Measurements from ENCODE around the gene SYT8. TPM values are rescaled to one million over a fixed set of nuclear protein-coding genes. Genes with fewer than 3 reads are reported as not detected.

The SYT8 gene
- total RNA-seq, 4 donors from 2014 or later, result not detected

GRCh38 chr11:1836011-1836945 lies 1.5 kb downstream of the SYT8 start:
- ATAC-seq, result no peak
- peaks cover 0 to 28% of the 10 kb centered on the region in 2 donors for H3K4me1 ChIP-seq
- no peak overlapping the region for H3K27ac ChIP-seq
- DNase-seq, result peak in 1 of 2 donors; percentile 14
- TF ChIP-seq POLR2A (IDR thresholded peaks at IDR 0.05) (no peak), CTCF (IDR thresholded peaks at IDR 0.05 in 4 of 5, conservative IDR thresholded peaks at IDR 0.05 in 1 of 5) (no peak)
- in situ Hi-C loops (cut with MboI; ENCODE audit: low sequenced_read_pairs in 4 of 4) (no loop called here), intact Hi-C loops (cut with DNase I; ENCODE audit: low total_unique reads) (loop anchor here (5.0 kb wide), 1 partner anchor 46 kb away; no protein-coding TSS in a partner anchor)
- no peaks in the 10 kb centered on the region for H3K9me3 ChIP-seq
- H3K36me3 ChIP-seq, result no peaks in the 10 kb centered on the region
- H3K4me3 ChIP-seq, result no peak overlapping the region
- no peaks in the 10 kb centered on the region for H3K27me3 ChIP-seq

GRCh38 chr11:1837171-1838076 lies 2.6 kb downstream of the SYT8 start:
- H3K27me3 ChIP-seq, result no peaks in the 10 kb centered on the region
- peak in 1 of 2 donors; percentile 13 for ATAC-seq
- in situ Hi-C loops (cut with MboI; ENCODE audit: low sequenced_read_pairs in 4 of 4), result no loop called here
- DNase-seq, result peak in 1 of 2 donors; percentile 65
- H3K27ac ChIP-seq, result peak overlapping the region; percentile 88 to 95 (median 92)
- no peaks in the 10 kb centered on the region for H3K9me3 ChIP-seq
- intact Hi-C loops (cut with DNase I; ENCODE audit: low total_unique reads), result loop anchor here (1.0 to 5.0 kb wide), 3 partner anchors 45 to 315 kb away; partner anchors contain the start of gene TNNT3
- no peak overlapping the region for H3K4me3 ChIP-seq
- H3K36me3 ChIP-seq, result no peaks in the 10 kb centered on the region
- peaks cover 0 to 28% of the 10 kb centered on the region in 2 donors for H3K4me1 ChIP-seq
- TF ChIP-seq CTCF (IDR thresholded peaks at IDR 0.05 in 4 of 5, conservative IDR thresholded peaks at IDR 0.05 in 1 of 5) (peak; percentile 84 to 92 (median 88)), POLR2A (IDR thresholded peaks at IDR 0.05) (no peak)

GRCh38 chr11:1838077-1838425 lies 3.3 kb downstream of the SYT8 start:
- in situ Hi-C loops (cut with MboI; ENCODE audit: low sequenced_read_pairs in 4 of 4), result no loop called here
- peaks cover 0 to 28% of the 10 kb centered on the region in 2 donors for H3K4me1 ChIP-seq
- no peaks in the 10 kb centered on the region for H3K36me3 ChIP-seq

More at GRCh38 chr11:1838077-1838425, 3.3 kb downstream of the SYT8 start:
- Histone ChIP-seq H3K4me3 (no peak overlapping the region), H3K27ac (peak overlapping the region; percentile 88 to 95 (median 92)), H3K27me3 (no peaks in the 10 kb centered on the region), H3K9me3 (no peaks in the 10 kb centered on the region)
- DNase-seq (peak in 1 of 2 donors; percentile 40), ATAC-seq (peak in 1 of 2 donors; percentile 3)
- TF ChIP-seq CTCF (IDR thresholded peaks at IDR 0.05 in 4 of 5, conservative IDR thresholded peaks at IDR 0.05 in 1 of 5) (peak in 2 of 5 experiments; percentile 12 to 27), POLR2A (IDR thresholded peaks at IDR 0.05) (no peak)
- intact Hi-C loops (cut with DNase I; ENCODE audit: low total_unique reads), result loop anchor here (2.0 to 5.0 kb wide), 2 partner anchors 44 to 81 kb away; partner anchors contain the start of gene TNNT3

All from gastrocnemius medialis (tissue), 4 donors.